NCI-H82 treated with DMSO at 0.1 percent for 48 hours (cell line): ENCODE data around the gene SIKE1.
"Not testable (repeated sequence)": the region's sequence is repeated elsewhere in the genome, so short reads cannot be mapped to it uniquely, and the experiment has no call there.

ENCODE experiments used
- DNase-seq: peaks from one replicate; lab custom pipeline; 2025; ENCODE audit not compliant: unreplicated experiment; lab: John Stamatoyannopoulos, UW

SIKE1 gene

DNA sequence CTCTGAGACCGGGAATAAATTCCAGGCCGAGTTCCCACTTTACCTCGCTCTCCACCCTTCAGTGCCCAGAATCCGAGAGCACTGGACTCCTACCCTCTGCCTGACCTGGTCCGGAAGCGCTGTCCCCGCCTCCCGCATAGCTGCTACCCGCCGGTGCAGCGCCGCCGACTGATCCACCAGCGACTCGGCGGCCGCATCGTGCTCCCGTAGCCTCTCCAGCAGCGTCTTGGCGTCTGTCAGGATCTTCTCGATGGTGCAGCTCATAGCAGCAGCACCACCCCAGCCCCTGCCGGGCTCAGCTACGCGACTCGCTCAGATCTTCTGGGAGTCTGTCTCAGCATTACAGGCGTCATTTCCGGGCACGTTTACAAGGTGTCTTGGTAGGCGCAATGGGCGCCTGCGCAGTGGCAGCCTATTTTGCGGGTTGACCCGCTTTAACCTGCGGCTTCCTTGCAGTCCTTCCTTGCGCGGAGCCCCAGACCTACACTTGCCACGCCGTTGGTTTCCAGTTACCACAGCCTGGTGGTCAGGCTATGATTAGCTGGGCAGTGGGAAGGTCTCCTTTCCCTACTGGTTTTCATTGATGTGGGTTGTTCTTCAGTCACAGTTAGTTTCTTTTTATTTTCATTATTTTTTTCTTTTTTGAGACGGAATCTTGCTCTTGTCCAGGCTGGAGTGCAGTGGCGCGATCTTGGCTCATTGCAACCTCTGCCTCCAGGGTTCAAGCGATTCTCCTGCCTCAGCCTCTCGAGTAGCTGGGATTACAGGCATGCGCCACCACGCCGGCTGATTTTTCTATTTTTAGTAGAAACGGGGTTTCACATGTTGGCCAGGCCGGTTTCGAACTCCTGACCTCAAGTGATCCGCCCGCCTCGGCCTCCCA is at the start of gene SIKE1:
Gene SIKE1 (minus strand): TSS at position 342 of the 883 bp plus-strand sequence. CDS start 78 bp downstream, at position 264.
- peak; percentile 91 for DNase-seq

DNA sequence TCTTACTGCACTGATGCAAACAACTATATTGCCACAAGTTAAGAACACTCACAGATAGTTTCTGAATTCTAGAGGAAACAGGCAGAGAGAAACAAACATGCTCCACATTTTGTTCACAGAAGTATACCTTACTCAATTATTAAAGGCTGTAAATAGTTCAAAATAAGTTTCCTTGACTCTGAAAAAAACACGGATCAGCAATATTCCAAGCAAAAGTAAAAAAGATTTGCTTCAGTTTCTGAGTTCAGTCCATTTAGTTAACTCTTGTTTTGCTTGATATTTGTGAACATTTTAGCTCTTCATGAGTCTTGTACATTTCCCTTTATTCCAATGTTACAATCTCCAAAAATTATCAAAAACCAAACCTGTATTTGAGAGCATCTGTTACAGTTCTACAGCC is 49.6 kb upstream of the SIKE1 start:
- DNase-seq = not testable (repeated sequence)

DNA sequence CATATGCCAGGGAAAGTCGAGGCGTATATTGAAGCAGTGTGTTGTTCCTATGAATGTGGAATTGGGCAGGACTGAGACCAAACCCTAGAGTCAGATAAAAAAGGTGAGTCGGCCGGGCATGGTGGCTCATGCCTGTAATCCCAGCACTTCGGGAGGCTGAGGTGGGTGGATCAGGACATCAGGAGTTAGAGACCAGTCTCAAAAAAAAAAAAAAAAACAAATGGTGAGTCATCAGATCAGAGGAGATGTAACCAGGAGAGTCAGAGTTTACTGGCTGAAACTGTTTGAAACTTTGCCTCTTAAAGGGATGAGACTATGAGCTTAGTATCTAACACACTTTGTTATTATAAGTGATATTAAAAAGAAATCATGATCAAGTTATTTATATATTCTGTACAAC is 47.8 kb upstream of the SIKE1 start:
- DNase-seq = no peak

DNA sequence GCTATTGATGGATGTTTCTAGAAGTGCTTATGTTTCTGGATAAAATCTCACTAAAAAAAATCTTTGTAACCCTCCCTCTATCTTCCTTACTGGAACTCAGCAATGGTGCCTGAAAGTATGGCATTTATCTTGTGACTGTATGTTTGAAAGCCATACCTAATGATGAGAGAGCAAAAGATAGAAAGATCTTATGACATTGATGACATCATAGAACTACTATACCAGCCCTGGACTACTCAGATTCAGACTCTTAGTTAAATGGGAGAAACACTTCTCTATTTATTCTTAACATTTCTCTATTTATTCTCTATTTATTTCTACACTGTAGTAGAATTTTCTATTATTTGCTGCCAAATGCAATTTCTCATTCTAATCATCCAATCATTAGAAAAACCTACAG is 41.5 kb upstream of the SIKE1 start:
- no peak for DNase-seq

DNA sequence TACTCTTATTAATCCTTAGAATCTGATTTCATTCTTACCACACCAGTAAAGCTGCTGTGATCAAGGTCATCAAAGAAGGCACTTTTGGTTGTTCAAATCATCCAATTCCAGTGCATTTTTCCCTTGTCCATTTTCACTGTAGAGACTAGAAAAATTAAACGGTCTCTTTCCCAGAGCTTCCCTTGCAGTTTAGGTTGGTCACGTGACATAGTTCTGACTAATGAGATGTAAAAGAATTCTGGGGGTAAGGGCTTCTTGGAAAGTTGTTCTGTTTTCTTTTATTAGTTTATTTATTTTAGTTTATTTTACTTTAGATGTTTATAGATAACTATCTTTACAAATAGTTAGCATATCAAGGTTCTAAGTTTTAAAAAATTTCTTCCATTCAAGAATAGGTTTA is 39.9 kb upstream of the SIKE1 start:
- no peak for DNase-seq

DNA sequence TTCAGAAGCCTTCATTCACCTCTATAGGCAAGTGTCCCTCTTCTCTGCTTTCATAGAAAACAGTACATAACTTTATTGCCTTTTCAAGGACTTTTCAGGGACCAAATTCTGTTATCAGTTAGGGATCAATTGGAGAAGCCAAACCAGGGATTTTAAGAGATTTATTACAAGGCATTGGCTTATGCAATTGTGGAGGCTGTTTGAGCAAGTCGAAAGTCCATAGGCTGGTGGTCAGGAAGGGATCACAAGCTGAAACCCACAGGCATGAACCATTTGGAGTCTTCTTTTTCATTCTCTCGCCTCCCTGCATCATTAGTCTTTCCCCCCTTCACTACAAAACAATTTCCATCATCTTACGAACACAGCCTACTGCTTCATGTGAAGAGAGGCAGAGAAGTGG is 39.4 kb upstream of the SIKE1 start:
- no peak for DNase-seq

DNA sequence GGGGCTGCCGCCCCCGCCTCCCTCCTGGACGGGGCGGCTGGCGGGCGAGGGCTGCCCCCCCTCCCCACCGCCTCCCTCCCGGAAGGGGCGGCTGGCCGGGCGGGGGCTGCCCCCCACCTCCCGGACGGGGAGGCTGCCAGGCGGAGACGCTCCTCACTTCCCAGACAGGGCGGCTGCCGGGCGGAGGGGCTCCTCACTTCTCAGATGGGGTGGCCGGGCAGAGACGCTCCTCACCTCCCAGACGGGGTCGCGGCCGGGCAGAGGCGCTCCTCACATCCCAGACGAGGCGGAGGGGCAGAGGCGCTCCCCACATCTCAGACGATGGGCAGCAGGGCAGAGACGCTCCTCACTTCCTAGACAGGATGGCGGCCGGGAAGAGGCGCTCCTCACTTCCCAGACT is 24.0 kb upstream of the SIKE1 start:
- not testable (repeated sequence) for DNase-seq

DNA sequence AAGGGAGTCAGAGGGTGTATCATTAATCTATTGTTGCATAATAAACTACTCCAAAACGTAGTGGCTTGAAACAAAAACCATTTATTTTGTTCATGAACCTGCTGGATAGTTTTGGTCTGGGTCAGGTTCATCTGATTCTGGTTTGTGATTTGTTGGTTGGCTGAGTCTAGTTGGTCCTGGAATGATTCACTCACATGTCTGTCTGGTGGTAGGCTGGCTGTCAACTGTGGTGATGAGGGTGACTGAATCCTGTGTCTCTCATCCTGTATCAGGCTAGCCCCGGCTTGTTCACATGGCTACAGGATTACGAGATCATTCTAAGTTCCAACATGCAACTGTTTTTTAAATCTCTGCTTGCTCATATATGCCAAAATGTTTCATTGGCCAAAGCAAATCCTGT is 22.5 kb upstream of the SIKE1 start:
- no peak for DNase-seq

DNA sequence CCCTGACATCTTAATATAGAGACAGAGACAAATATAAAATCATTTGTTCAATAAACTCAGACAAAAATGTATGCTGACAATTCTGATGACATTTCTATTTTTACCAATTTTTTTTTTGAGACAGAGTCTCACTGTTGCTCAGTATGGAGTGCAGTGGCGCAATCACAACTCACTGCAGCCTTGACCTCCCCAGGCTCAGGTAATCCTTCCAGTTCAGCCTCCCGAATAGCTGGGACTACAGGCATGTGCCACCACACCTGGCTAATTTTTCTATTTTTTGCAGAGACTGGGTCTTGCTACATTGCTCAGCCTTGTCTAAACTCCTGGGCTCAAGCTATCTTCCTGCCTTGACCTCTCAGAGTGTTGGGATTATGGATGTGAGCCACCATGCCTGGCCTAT is 13.6 kb upstream of the SIKE1 start:
- no peak for DNase-seq

DNA sequence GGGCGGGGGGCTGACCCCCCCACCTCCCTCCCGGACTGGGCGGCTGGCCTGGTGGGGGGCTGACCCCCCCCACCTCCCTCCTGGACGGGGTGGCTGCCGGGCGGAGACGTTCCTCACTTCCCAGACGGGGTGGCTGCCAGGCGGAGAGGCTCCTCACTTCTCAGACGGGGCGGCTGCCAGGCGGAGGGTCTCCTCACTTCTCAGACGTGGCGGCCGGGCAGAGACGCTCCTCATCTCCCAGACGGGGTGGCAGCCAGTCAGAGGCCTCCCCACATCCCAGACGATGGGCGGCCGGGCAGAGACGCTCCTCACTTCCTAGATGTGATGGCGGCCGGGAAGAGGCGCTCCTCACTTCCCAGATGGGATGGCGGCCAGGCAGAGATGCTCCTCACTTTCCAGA is 10.1 kb upstream of the SIKE1 start:
- DNase-seq = not testable (repeated sequence)

DNA sequence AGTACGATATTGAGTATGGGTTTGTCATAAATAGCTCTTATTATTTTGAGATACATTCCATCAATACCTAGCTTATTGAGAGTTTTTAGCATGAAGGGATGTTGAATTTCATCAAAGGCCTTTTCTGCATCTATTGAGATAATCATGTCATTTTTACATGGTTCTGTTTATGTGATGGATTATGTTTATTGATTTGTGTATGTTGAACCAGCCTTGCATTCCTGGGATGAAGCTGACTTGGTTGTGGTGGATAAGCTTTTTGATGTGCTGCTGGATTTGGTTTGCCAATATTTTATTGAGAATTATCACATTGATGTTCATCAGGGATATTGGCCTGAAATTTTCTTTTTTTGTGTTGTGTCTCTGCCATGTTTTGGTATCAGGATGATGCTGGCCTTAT is 6.0 kb upstream of the SIKE1 start:
- DNase-seq = not testable (repeated sequence)

DNA sequence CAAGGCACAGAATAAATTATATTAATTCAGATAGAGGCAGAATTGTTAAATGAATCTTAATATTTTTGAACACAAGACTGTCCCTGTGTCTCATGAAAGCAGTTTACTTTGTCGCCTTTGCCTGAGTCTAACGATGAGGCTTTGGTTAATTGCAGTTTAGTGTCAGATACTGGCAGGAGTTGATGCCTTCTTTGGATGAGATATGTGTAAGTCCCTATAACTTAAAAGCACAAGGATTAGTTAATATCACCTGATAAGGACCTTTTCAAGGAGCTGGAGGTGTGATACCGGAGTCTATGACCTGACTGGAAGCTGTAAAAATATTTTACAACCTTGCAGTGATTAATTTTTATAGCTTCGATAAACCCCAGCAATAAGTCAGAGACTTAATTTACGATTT is 2.0 kb upstream of the SIKE1 start:
- DNase-seq = no peak

DNA sequence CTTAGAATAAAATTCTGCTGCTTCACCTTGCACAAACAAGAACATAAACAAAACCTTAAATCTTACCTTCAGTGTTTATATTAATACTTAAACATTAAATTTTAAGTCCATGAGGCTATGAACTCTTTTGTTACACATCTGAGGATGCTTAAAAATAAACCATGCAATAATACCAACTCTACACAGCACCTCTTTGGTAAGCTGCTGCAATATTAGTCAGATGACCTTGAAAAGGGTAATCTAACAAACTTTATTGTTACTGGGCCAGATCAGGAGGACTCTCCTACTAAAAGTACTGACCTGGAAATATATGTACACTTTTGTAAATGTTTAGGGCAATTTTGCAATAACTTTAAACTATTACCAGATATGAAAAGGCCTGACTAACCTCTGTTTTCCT is 763 bp downstream of the SIKE1 start:
- DNase-seq = no peak

DNA sequence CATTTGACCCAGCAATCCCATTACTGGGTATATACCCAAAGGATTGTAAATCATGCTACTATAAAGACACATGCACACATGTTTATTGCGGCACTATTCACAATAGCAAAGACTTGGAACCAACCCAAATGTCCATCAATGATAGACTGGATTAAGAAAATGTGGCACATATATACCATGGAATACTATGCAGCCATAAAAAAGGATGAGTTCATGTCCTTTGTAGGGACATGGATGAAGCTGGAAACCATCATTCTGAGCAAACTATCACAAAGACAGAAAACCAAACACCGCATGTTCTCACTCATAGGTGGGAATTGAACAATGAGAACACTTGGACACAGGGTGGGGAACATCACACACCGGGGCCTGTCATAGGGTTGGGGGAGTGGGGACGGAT is 3.8 kb downstream of the SIKE1 start:
- not testable (repeated sequence) for DNase-seq

DNA sequence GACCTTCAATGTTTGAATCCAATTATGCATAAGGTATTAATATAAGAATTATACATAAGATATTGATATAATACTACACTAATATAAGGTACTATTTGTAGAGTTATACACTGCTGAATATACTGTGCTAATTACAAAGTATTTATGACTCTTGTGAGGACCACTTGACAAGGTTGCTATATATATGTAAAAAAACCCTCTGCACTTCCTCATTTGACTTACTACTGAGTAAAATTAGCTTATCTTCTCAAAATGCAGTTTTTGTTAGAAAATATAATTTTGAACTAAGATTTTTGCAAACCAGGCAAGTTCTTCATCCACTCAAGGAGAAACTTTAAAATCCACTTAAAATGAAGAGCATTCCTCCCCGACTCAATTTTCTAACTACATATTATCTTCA is 8.5 kb downstream of the SIKE1 start:
- no peak for DNase-seq

DNA sequence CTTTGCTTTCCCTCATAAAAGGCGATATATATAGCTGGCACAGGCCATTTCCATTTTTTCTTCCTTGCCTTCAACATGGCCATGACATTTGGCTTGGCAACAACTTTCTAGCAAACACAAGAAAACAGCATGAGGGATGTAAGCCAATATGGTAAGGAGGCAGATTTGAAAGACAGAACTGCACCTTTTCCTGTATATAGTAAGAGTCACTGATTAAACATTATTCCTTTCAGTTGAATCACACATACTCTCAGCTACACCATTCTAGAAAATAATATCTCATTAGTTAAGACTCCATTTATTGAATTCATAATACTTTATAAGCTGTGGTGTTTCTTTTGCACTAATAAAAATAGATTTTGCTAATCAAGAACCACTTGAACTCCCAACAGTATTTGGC is 9.5 kb downstream of the SIKE1 start:
- no peak for DNase-seq

DNA sequence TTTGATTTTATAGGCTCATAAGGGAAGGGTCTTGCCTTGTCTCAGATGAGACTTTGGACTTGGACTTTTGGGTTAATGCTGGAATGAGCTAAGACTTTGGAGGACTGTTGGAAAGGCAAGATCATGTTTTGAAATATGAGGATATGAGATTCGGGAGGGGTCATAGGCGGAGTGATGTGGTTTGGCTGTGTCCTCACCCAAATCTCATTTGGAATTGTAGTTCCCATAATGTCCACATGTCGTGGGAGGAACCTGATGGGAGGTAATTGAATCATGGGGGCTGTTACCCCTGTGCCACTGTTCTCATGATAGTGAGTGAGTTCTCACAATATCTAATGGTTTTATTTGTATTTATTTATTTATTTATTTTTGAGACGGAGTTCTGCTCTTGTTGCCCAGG is 15.8 kb downstream of the SIKE1 start:
- DNase-seq = no peak

DNA sequence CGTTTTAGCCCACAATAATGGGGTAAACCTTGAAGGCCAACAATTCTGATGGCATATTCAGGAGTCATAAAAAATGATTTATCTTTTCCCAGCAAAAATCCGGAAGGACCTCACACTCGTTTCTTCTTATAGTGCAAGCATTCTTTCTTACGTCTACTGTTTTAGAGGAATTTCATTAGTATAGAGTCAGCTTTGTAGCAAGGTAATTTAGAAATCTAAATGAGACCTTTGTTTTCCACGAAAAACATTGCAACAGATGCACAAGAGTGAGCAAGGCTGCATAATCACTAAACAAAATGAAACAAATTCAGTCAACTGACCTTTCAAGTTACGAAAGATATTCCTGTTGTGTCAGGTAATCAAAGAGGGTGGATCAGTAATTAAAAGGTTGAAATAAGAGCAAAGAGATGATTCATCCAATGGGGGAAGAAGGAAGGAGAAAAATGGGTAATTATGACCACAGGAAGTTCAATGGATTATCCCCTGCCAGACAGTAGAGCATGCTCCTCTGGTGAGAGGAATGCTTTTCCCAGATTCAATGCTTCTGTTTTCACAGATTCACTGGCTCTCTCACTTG is 22.1 kb downstream of the SIKE1 start:
- no peak for DNase-seq

DNA sequence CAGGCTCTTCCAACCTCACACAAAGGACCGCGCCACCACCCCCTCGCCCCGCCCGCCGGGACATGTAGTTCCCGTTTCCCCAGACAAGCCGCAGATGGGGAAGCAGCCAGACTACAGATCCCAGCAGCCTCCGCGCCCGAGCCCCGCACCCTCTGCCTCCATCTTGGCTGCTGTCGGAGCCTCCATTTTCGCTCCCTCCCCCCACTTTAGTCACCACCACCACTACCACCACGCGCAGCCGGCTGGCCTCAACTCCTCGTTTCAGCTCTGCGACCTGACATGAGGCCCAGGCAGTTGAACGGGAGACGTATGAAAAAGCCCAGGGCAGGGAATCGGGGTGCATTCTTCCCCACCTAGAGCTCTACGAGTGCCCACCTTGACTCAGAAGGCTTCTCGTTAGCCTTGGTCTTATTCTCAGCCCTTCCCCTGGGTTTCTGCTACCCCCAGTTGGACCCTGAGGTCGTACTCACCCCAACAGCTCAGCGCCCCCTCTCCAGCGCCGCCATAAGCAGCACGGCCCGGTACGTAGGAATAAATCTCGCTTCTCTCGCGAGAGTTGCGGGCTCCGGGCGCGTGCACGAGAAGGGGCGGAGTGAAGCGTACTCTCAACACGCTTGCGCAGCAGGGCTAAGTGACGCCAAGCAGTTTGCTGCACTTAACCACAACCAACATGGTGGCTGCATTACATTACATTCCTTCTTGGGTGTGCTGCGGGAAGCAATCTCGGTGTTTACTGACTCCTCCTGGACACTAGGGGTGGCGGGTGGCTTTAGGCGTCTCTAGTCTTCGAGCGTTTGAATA is 22.8 kb downstream of the SIKE1 start, which contains the start of gene CSDE1:
Gene CSDE1 (minus strand): TSS at position 530 of the 801 bp plus-strand sequence. CDS start 18,094 bp downstream, outside the sequence.
- peak; percentile 96 for DNase-seq

DNA sequence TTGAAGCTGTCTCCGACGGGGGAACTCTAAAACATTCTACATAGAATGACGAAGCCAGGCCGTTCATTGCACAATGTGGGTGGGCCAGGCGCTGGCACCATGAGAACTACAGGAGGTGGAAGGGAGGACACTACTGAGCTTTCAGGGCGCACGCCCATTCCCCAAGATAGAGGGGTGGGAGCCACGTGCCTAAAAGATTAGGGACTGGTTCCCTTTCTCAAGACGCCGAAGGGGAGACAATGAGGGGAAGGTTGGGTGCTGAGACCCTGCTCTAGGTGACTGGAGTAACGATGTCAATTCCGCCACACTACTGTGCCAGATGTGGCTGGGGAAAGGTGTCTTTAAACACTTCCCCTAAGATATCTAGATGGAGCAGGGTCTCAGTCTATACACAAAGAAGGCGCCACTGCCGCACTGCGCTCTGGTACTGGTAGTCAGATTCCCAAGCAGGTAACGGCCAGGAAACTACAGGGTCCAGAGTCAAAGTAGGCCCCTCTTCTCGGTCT is 23.5 kb downstream of the SIKE1 start:
- DNase-seq = no peak
